ENCODE data around the gene PPP1R14C. TPM values are rescaled to one million over a fixed set of nuclear protein-coding genes. Genes with fewer than 3 reads are reported as not detected.
A peak's percentile ranks its signal among the peaks of the same experiment; 100 is the strongest.

Gene PPP1R14C
- total and polyA plus RNA-seq, 2 experiments from 2014 or later = 8.2 to 10.1 TPM

DNA sequence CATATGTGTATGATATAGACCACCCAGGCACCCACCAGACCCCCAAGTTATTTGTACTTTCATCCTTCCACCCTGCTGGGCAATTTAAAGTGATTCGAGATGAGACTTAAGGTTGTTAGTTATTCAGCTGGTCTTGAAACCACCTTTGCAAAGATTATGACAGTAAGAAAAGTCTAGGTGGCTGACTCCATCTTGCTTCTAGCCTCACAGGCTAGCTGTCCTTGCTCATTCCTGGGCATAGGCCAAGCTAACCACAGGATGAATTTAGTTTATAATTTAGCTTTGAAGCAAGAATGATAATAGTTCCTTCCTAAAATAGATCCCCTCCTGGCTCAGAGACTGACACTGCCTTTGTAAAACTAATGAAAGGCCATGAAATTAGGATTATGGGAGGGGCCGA lies 154.0 kb downstream of the PPP1R14C start:
- WGBS, 2 experiments (ENCODE audit: low coverage in 1 of 2, low lambda C conversion rate in 2 of 2, missing lambda C conversion rate in 2 of 2) = 90 to 92% methylated on average over 2 of the region's 2 CpGs
- no peaks in the 10 kb centered on the region for H4K20me1 ChIP-seq (ENCODE audit: insufficient read depth)
- H3K4me3 ChIP-seq = no peak overlapping the region
- in situ Hi-C loops (cut with MboI) = no loop called here
- 0 out of 2 replicates have a peak overlapping the region, but pooled peaks have one; percentile 3 for H2AFZ ChIP-seq
- H3K9me2 ChIP-seq (ENCODE audit: insufficient read depth) = no peaks in the 10 kb centered on the region
- H3K9ac ChIP-seq = no peak overlapping the region
- DNase-seq = no peak
- H3K79me2 ChIP-seq (ENCODE audit: insufficient read depth) = no peaks in the 10 kb centered on the region
- peak overlapping the region; percentile 67 for H3K27ac ChIP-seq
- H3K36me3 ChIP-seq (ENCODE audit: low read depth) = no peaks in the 10 kb centered on the region
- H3K4me1 ChIP-seq (ENCODE audit: insufficient read depth) = peaks cover 18% of the 10 kb centered on the region
- peaks cover 21% of the 10 kb centered on the region for H3F3A ChIP-seq (ENCODE audit: insufficient read depth)
- TF ChIP-seq EZH2 (IDR thresholded peaks at IDR 0.05; ENCODE audit: insufficient read depth, poor library complexity, severe bottlenecking) (no peak), EZH2phosphoT487 (IDR thresholded peaks at IDR 0.05; ENCODE audit: insufficient read depth, low read depth) (no peak)
- H3K9me3 ChIP-seq (ENCODE audit: low read depth) = no peaks in the 10 kb centered on the region
- H3K4me2 ChIP-seq (ENCODE audit: unreplicated experiment) = no peak overlapping the region
- no peaks in the 10 kb centered on the region for H3K27me3 ChIP-seq (replicated peaks; ENCODE audit: insufficient read depth)

DNA sequence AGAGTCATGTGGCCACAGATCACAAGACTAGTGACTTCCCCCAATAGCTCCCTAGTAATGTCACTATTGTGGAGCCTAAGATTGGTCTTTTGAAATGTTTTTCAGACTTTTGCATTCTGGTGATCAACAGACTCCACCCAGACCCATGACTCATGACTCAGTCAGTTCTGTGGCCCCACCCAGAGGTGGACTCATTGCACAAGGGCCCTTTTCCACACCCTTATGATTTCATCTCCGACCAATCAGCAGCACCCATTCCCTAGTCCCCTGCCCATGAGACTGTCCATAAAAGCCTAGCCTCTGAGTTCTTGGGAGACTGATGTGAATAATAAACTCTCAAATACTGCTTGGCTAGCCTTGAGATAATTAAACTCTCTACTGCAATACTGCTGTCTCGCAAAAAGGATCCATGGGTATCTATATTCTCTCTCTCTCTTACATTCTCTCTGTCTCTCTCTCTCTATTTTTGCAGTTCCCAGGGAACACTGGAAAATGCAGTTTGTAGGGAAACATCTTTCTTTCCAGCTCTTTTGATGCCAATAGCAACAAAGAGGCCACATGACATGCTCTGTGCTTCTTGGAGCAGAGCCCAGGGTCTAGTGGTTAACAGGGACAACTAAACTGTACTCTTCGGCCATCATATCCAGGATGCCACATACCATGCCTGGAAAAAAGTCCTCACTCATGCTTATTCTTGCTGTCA lies 154.6 kb downstream of the PPP1R14C start:
- 0 out of 2 replicates have a peak overlapping the region, but pooled peaks have one; percentile 3 for H2AFZ ChIP-seq
- no peaks in the 10 kb centered on the region for H3K9me3 ChIP-seq (ENCODE audit: low read depth)
- no peaks in the 10 kb centered on the region for H3K36me3 ChIP-seq (ENCODE audit: low read depth)
- 76 to 84% methylated on average over 3 of the region's 3 CpGs for WGBS, 2 experiments (ENCODE audit: low coverage in 1 of 2, low lambda C conversion rate in 2 of 2, missing lambda C conversion rate in 2 of 2)
- H3K9me2 ChIP-seq (ENCODE audit: insufficient read depth) = no peaks in the 10 kb centered on the region
- H3K27ac ChIP-seq = peak overlapping the region; percentile 67
- no peak overlapping the region for H3K9ac ChIP-seq
- peaks cover 23% of the 10 kb centered on the region for H3F3A ChIP-seq (ENCODE audit: insufficient read depth)
- H3K4me3 ChIP-seq = no peak overlapping the region
- H3K4me2 ChIP-seq (ENCODE audit: unreplicated experiment) = no peak overlapping the region
- H3K4me1 ChIP-seq (ENCODE audit: insufficient read depth) = peaks cover 24% of the 10 kb centered on the region
- TF ChIP-seq EZH2phosphoT487 (IDR thresholded peaks at IDR 0.05; ENCODE audit: insufficient read depth, low read depth) = no peak
- no peak for TF ChIP-seq EZH2 (IDR thresholded peaks at IDR 0.05; ENCODE audit: insufficient read depth, poor library complexity, severe bottlenecking)
- no peaks in the 10 kb centered on the region for H4K20me1 ChIP-seq (ENCODE audit: insufficient read depth)
- peak; percentile 81 for DNase-seq
- H3K27me3 ChIP-seq (replicated peaks; ENCODE audit: insufficient read depth) = no peaks in the 10 kb centered on the region
- H3K79me2 ChIP-seq (ENCODE audit: insufficient read depth) = no peaks in the 10 kb centered on the region
- in situ Hi-C loops (cut with MboI) = no loop called here

DNA sequence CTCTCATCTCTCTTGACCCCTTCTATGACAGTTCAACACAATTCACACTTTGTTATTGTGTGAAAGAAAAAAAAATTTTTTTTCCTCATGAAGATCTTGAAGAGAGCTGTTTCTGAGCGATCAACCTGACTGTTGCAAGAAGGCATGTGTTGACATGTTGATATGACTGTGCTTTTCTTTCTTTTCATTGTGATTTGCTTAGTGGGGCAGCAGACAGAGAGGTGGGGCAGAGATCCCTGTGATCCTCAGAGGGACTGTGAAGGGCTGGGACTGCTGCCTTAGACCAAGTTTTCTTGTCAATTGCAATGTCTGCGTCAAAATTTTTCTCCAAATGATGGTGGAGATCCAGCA lies 155.2 kb downstream of the PPP1R14C start:
- no peak for DNase-seq
- no peaks in the 10 kb centered on the region for H3K79me2 ChIP-seq (ENCODE audit: insufficient read depth)
- no peak overlapping the region for H2AFZ ChIP-seq
- peak overlapping the region; percentile 51 for H3K27ac ChIP-seq
- peaks cover 22% of the 10 kb centered on the region for H3K4me1 ChIP-seq (ENCODE audit: insufficient read depth)
- H3K4me3 ChIP-seq = no peak overlapping the region
- TF ChIP-seq EZH2 (IDR thresholded peaks at IDR 0.05; ENCODE audit: insufficient read depth, poor library complexity, severe bottlenecking) (no peak), EZH2phosphoT487 (IDR thresholded peaks at IDR 0.05; ENCODE audit: insufficient read depth, low read depth) (no peak)
- no peak overlapping the region for H3K4me2 ChIP-seq (ENCODE audit: unreplicated experiment)
- 95 to 98% methylated on average over 2 of the region's 2 CpGs for WGBS, 2 experiments (ENCODE audit: low coverage in 1 of 2, low lambda C conversion rate in 2 of 2, missing lambda C conversion rate in 2 of 2)
- H3K9me2 ChIP-seq (ENCODE audit: insufficient read depth) = no peaks in the 10 kb centered on the region
- no peaks in the 10 kb centered on the region for H3K36me3 ChIP-seq (ENCODE audit: low read depth)
- no peaks in the 10 kb centered on the region for H3K27me3 ChIP-seq (replicated peaks; ENCODE audit: insufficient read depth)
- H3F3A ChIP-seq (ENCODE audit: insufficient read depth) = peaks cover 24% of the 10 kb centered on the region
- H3K9me3 ChIP-seq (ENCODE audit: low read depth) = no peaks in the 10 kb centered on the region
- H3K9ac ChIP-seq = no peak overlapping the region
- no peaks in the 10 kb centered on the region for H4K20me1 ChIP-seq (ENCODE audit: insufficient read depth)
- in situ Hi-C loops (cut with MboI) = no loop called here

DNA sequence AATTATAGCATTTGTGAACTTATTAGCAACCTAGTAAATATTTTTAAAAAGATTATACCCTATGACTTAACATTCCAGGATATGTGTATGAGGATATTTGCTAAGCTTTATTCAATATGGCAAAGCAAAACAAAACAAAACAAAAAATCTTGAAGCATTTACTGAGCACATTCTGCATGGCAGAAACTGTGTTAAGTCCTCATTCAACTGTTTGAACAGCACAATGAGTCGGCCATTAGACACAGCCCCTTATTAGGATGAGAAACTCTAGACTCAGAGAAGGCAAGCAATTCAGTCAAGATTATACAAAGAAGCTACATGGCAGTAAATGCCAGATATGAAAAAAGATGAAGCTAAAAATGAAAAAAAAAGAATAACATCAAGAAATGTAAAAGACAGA lies 155.8 kb downstream of the PPP1R14C start:
- Histone ChIP-seq H3K9ac (no peak overlapping the region), H3K9me2 (ENCODE audit: insufficient read depth) (no peaks in the 10 kb centered on the region), H2AFZ (no peak overlapping the region), H3K4me3 (no peak overlapping the region), H4K20me1 (ENCODE audit: insufficient read depth) (no peaks in the 10 kb centered on the region), H3K4me1 (ENCODE audit: insufficient read depth) (peaks cover 16% of the 10 kb centered on the region), H3K9me3 (ENCODE audit: low read depth) (no peaks in the 10 kb centered on the region), H3K36me3 (ENCODE audit: low read depth) (no peaks in the 10 kb centered on the region), H3K4me2 (ENCODE audit: unreplicated experiment) (no peak overlapping the region), H3F3A (ENCODE audit: insufficient read depth) (peaks cover 19% of the 10 kb centered on the region), H3K79me2 (ENCODE audit: insufficient read depth) (no peaks in the 10 kb centered on the region), H3K27me3 (replicated peaks; ENCODE audit: insufficient read depth) (no peaks in the 10 kb centered on the region), H3K27ac (no peak overlapping the region)
- 100% methylated on average over 1 of the region's 1 CpG for WGBS, 2 experiments (ENCODE audit: low coverage in 1 of 2, low lambda C conversion rate in 2 of 2, missing lambda C conversion rate in 2 of 2)
- no peak for DNase-seq
- in situ Hi-C loops (cut with MboI) = no loop called here
- TF ChIP-seq EZH2phosphoT487 (IDR thresholded peaks at IDR 0.05; ENCODE audit: insufficient read depth, low read depth) = no peak
- no peak for TF ChIP-seq EZH2 (IDR thresholded peaks at IDR 0.05; ENCODE audit: insufficient read depth, poor library complexity, severe bottlenecking)

Small RNAs within 50 kb of the gene (small RNA-seq; reads per million reads assigned to genes)
- gene RF01210 (ENCODE audit: low read depth, low replicate concordance) = not detected

Other genes with a start within 250 kb of the PPP1R14C start
- 8.6 and 10.4 TPM in 2 replicates for gene RAET1E, start 244.9 kb upstream of the PPP1R14C start, total RNA-seq (2014; rRNA removed; shearing (Covaris generic))
- gene RAET1E, start 244.9 kb upstream of the PPP1R14C start, polyA plus RNA-seq (2016; fragmentation: Nextera tagmentation; extraction: Ambion mirVana) = 8.1 and 8.8 TPM in 2 replicates
- gene RAET1G, start 219.9 kb upstream of the PPP1R14C start, total RNA-seq (2014; rRNA removed; shearing (Covaris generic)) = 5.2 and 8.9 TPM in 2 replicates
- 15.5 and 15.8 TPM in 2 replicates for gene RAET1G, start 219.9 kb upstream of the PPP1R14C start, polyA plus RNA-seq (2016; fragmentation: Nextera tagmentation; extraction: Ambion mirVana)
- gene ULBP2, start 201.0 kb upstream of the PPP1R14C start, total RNA-seq (2014; rRNA removed; shearing (Covaris generic)) = 11.4 and 23.8 TPM in 2 replicates
- 29.5 and 30.1 TPM in 2 replicates for gene ULBP2, start 201.0 kb upstream of the PPP1R14C start, polyA plus RNA-seq (2016; fragmentation: Nextera tagmentation; extraction: Ambion mirVana)
- 5.8 and 6.1 TPM in 2 replicates for gene ULBP1, start 179.1 kb upstream of the PPP1R14C start, total RNA-seq (2014; rRNA removed; shearing (Covaris generic))
- 8.7 and 9.1 TPM in 2 replicates for gene ULBP1, start 179.1 kb upstream of the PPP1R14C start, polyA plus RNA-seq (2016; fragmentation: Nextera tagmentation; extraction: Ambion mirVana)
- not detected in 2 replicates for gene RAET1L, start 117.5 kb upstream of the PPP1R14C start, total RNA-seq (2014; rRNA removed; shearing (Covaris generic))
- gene RAET1L, start 117.5 kb upstream of the PPP1R14C start, polyA plus RNA-seq (2016; fragmentation: Nextera tagmentation; extraction: Ambion mirVana) = not detected in 2 replicates
- 10.1 and 12.6 TPM in 2 replicates for gene ULBP3, start 73.9 kb upstream of the PPP1R14C start, total RNA-seq (2014; rRNA removed; shearing (Covaris generic))
- gene ULBP3, start 73.9 kb upstream of the PPP1R14C start, polyA plus RNA-seq (2016; fragmentation: Nextera tagmentation; extraction: Ambion mirVana) = 3.7 and 4.4 TPM in 2 replicates
- not detected in 2 replicates for gene IYD, start 226.0 kb downstream of the PPP1R14C start, total RNA-seq (2014; rRNA removed; shearing (Covaris generic))
- gene IYD, start 226.0 kb downstream of the PPP1R14C start, polyA plus RNA-seq (2016; fragmentation: Nextera tagmentation; extraction: Ambion mirVana) = not detected in 2 replicates

Measured in GM23248 (cell line).